K562 (cell line): ENCODE measurements around the gene KRT39. TPM values are rescaled to one million over a fixed set of nuclear protein-coding genes. Genes with fewer than 3 reads are reported as not detected.

Experiments
- ATAC-seq: fragments of 200-7000 bp; cut with Tn5 transposase; 3 replicates; pipeline ENCODE4 v1.9.1; 2020; ENCODE audit warnings: moderate library complexity
- BruUV-seq: library from RNA; stranded (reverse); fragments of 400-500 nt; replicated peaks from 2 replicates; lab custom pipeline; 2021; lab: Mats Ljungman, UMichigan
- CTCF ChIA-PET: fragments of 300-600 bp; formaldehyde crosslinking; extraction: SDS; loops from one replicate; lab custom pipeline; 2021; ENCODE audit warnings: low intra/inter-chr PET ratio; lab: Yijun Ruan, JAX
- POLR2A ChIA-PET: fragments of 300-600, 350-650 bp; sonication (Branson Sonifier 250); formaldehyde crosslinking; extraction: SDS; loops from one replicate; lab custom pipeline; 2021; ENCODE audit warnings: antibody characterized with exemption, inconsistent platforms; lab: Yijun Ruan, JAX
- DNase-seq, 4 experiments: peaks; one replicate each; pipeline versions ENCODE4 v3.0.0 to v3.0.0-alpha.2; 2011 to 2018; ENCODE audit warnings: low spot score in 3 of 4, mixed read lengths in 3 of 4; ENCODE audit errors: extremely low read depth in 1 of 4
- FAIRE-seq: peaks from 2 replicates; lab custom pipeline; 2011; peaks lifted over from hg19 to GRCh38; lab: Jason Lieb, UNC
- H2AFZ ChIP-seq: 2 replicates; pipeline ENCODE4 v1.6.0; 2011; ENCODE audit warnings: low read depth, low read length, control low read depth, inconsistent platforms
- H3K27ac ChIP-seq: fragments of 200-600 bp; 3 replicates; pipeline ENCODE4 v1.8.0; 2011; ENCODE audit warnings: low read depth, mild to moderate bottlenecking, control low read depth, inconsistent platforms, low read length, moderate library complexity, mixed read lengths; ENCODE audit errors: extremely low read depth
- H3K27me3 ChIP-seq, 2 experiments: fragments of 300-600 bp in 1 of 2; 2 replicates in 1 of 2; 3 replicates in 1 of 2; pipeline versions ENCODE4 v1.6.0 to v1.8.0; 2011; ENCODE audit warnings: inconsistent platforms in 2 of 2, low read length in 2 of 2, mild to moderate bottlenecking in 1 of 2, mixed read lengths in 1 of 2, moderate library complexity in 1 of 2; ENCODE audit not compliant: control insufficient read depth in 2 of 2, insufficient read depth in 2 of 2
- H3K36me3 ChIP-seq: fragments of 300-600 bp; 3 replicates; pipeline ENCODE4 v1.8.0; 2011; ENCODE audit warnings: mild to moderate bottlenecking, low read length, inconsistent platforms; ENCODE audit not compliant: control insufficient read depth, insufficient read depth
- H3K4me1 ChIP-seq, 2 experiments: fragments of 200-600 bp in 1 of 2; replicated peaks in 1 of 2; 2 replicates in 1 of 2; 3 replicates in 1 of 2; pipeline versions ENCODE4 v1.5.1 to v1.8.0; 2011; ENCODE audit warnings: inconsistent platforms in 2 of 2, low read length in 2 of 2, mild to moderate bottlenecking in 1 of 2, mixed read lengths in 1 of 2, moderate library complexity in 1 of 2; ENCODE audit not compliant: control insufficient read depth in 2 of 2, insufficient read depth in 2 of 2
- H3K4me2 ChIP-seq: 2 replicates; pipeline ENCODE4 v1.6.1; 2011; ENCODE audit warnings: low read length, control low read depth, inconsistent platforms, mixed read lengths; ENCODE audit not compliant: insufficient read depth
- H3K4me3 ChIP-seq: fragments of 200-600 bp; sonication (generic), shearing (Covaris generic); 2 replicates; pipeline ENCODE4 v1.5.1; 2016; ENCODE audit warnings: control low read depth, inconsistent platforms
- H3K79me2 ChIP-seq: fragments of 200-600 bp; 3 replicates; pipeline ENCODE4 v1.8.0; 2011; ENCODE audit warnings: low read length, inconsistent platforms; ENCODE audit not compliant: control insufficient read depth, insufficient read depth
- H3K9ac ChIP-seq, 2 experiments: 2 replicates each; pipeline versions ENCODE4 v1.6.0 to v1.6.1; 2011; ENCODE audit warnings: low read depth in 2 of 2, low read length in 2 of 2, control low read depth in 1 of 2, inconsistent platforms in 1 of 2, mild to moderate bottlenecking in 1 of 2, mixed read lengths in 1 of 2; ENCODE audit not compliant: insufficient read depth in 1 of 2
- H3K9me1 ChIP-seq: one replicate; pipeline ENCODE4 v1.6.0; 2011; ENCODE audit warnings: inconsistent platforms, mild to moderate bottlenecking, low read length, moderate library complexity; ENCODE audit not compliant: control insufficient read depth, insufficient read depth
- H3K9me3 ChIP-seq: replicated peaks from 2 replicates; pipeline ENCODE4 v1.5.1; 2011; ENCODE audit warnings: low read depth, low read length, inconsistent platforms; ENCODE audit not compliant: control insufficient read depth, insufficient read depth
- H4K20me1 ChIP-seq: replicated peaks from 2 replicates; pipeline ENCODE4 v1.6.1; 2011; ENCODE audit warnings: low read length, inconsistent platforms, mixed read lengths; ENCODE audit not compliant: control insufficient read depth, insufficient read depth
- CREB1 ChIP-seq, 2 experiments: sonication (generic) in 1 of 2; formaldehyde crosslinking in 1 of 2; IDR thresholded peaks; 2 replicates each; pipeline versions ENCODE4 v1.6.1 to v1.8.0; 2012 to 2022; ENCODE audit warnings: inconsistent platforms in 1 of 2, mild to moderate bottlenecking in 1 of 2, missing genetic modification reagents in 1 of 2, moderate library complexity in 1 of 2
- RAD21 ChIP-seq, 2 experiments: fragments of 250-450 bp in 1 of 2; fragments of 450-650 bp in 1 of 2; sonication (Bioruptor Pico) in 1 of 2; formaldehyde crosslinking in 1 of 2; IDR thresholded peaks in 1 of 2; conservative IDR thresholded peaks in 1 of 2; 2 replicates each; pipeline versions ENCODE4 v1.4.0 to v1.8.0; 2020 to 2022; ENCODE audit warnings: mild to moderate bottlenecking in 2 of 2, moderate library complexity in 1 of 2
- SIX5 ChIP-seq, 2 experiments: IDR thresholded peaks; 2 replicates each; pipeline ENCODE4 v1.6.1; 2011; ENCODE audit warnings: low read length in 2 of 2, borderline replicate concordance in 1 of 2, low read depth in 1 of 2, mild to moderate bottlenecking in 1 of 2, moderate library complexity in 1 of 2; ENCODE audit not compliant: insufficient read depth in 1 of 2
- STAT5A ChIP-seq: IDR thresholded peaks from 2 replicates; pipeline ENCODE4 v1.6.1; 2012; ENCODE audit warnings: low read length, inconsistent platforms, borderline replicate concordance
- ZNF449 ChIP-seq: fragments of 250-450 bp; sonication (Bioruptor Pico); IDR thresholded peaks from 2 replicates; pipeline ENCODE4 v1.8.0; 2022; ENCODE audit warnings: moderate library complexity, mild to moderate bottlenecking, inconsistent platforms
- WGBS: fragments of 100-300 bp; shearing (Covaris generic); methylation state at CpG from one replicate; pipeline ENCODE4 v1.1.6; 2016; ENCODE audit warnings: low coverage, mixed read lengths; ENCODE audit not compliant: insufficient coverage; ENCODE audit errors: missing lambda C conversion rate; 5-methylcytosine and 5-hydroxymethylcytosine counted together
- in situ Hi-C: fragments of 300-500 bp; cut with MboI; formaldehyde crosslinking; loops from 4 replicates; pipeline ENCODE4 v1.15.0; 2018; ENCODE audit warnings: inconsistent platforms, mixed read lengths
- intact Hi-C: fragments of 100-400 bp; cut with micrococcal nuclease; formaldehyde crosslinking; loops from 2 replicates; pipeline ENCODE4 v1.14.2; 2022
- polyA plus RNA-seq, 8 experiments: library from polyadenylated mRNA; depleted of rRNA in 4 of 8; stranded (reverse) in 5 of 8; unstranded in 3 of 8; fragments of >200 nt; fragmentation: Nextera tagmentation in 2 of 8; fragmentation: Illumina TruSeq in 1 of 8; extraction: Ambion mirVana in 2 of 8; extraction: Trizol in 1 of 8; gene quantifications; 2 replicates each; pipeline versions ENCODE4 v1.2.1 to v1.2.3, GENCODE V29; 2011 to 2014; ENCODE audit warnings: inconsistent platforms in 1 of 8, missing spikeins in 1 of 8
- total RNA-seq, 7 experiments: library from RNA; depleted of rRNA in 6 of 7; stranded (reverse); fragments of >200 nt in 6 of 7; fragmentation: Illumina TruSeq in 2 of 7; extraction: Trizol in 2 of 7; gene quantifications; 2 replicates each; pipeline versions ENCODE4 v1.2.1 to v1.2.3, GENCODE V29; 2011 to 2021; ENCODE audit warnings: low replicate concordance in 1 of 7

KRT39 gene
- total and polyA plus RNA-seq, 9 of the 15 experiments (the other 6 are each of a cell fraction or from before 2014, with no cell fraction given), result not detected

GRCh38 chr17:40956401-40957254 is 10.1 kb downstream of the KRT39 start (continued):
- TF ChIP-seq ZNF449 (CRISPR knock-in tag) (no peak), SIX5 (IDR thresholded peaks at IDR 0.05; ENCODE audit: borderline replicate concordance in 1 of 2, insufficient read depth in 1 of 2, low read depth in 1 of 2, low read length in 2 of 2) (no peak), RAD21 (CRISPR knock-in tag; conservative IDR thresholded peaks at IDR 0.05 in 1 of 2, IDR thresholded peaks at IDR 0.05 in 1 of 2) (no peak)

GRCh38 chr17:40953881-40954280 is 12.9 kb downstream of the KRT39 start:
- no TSS peak for BruUV-seq
- H3K4me3 ChIP-seq, result no peak overlapping the region
- in situ Hi-C loops, result no loop called here
- 0% methylated on average over 2 of the region's 2 CpGs for WGBS
- no peak overlapping the region for H3K4me2 ChIP-seq
- H4K20me1 ChIP-seq, result no peaks in the 10 kb centered on the region
- POLR2A ChIA-PET, result no interaction called here
- CTCF ChIA-PET, result no interaction called here
- H3K9me3 ChIP-seq, result no peaks in the 10 kb centered on the region
- no peak overlapping the region for H3K27ac ChIP-seq
- no peak overlapping the region for H2AFZ ChIP-seq
- H3K27me3 ChIP-seq, result peaks cover 0 to 11% of the 10 kb centered on the region in 2 experiments; a peak in 2 of 5 replicates
- no peaks in the 10 kb centered on the region for H3K36me3 ChIP-seq
- FAIRE-seq, result no peak
- H3K4me1 ChIP-seq, result no peaks in the 10 kb centered on the region
- no peak for ATAC-seq
- TF ChIP-seq STAT5A, result no peak
- no peak for TF ChIP-seq CREB1 (IDR thresholded peaks at IDR 0.05)
- no peak for TF ChIP-seq CREB1 (CRISPR knock-in tag; IDR thresholded peaks at IDR 0.05)
- DNase-seq, result no peak
- no peak overlapping the region for H3K9ac ChIP-seq
- H3K9me1 ChIP-seq, result no peaks in the 10 kb centered on the region
- no peaks in the 10 kb centered on the region for H3K79me2 ChIP-seq
- intact Hi-C loops, result no loop called here
